H9 (cell line): ENCODE measurements around the gene C1orf74. TPM values are rescaled to one million over a fixed set of nuclear protein-coding genes. Genes with fewer than 3 reads are reported as not detected.

ENCODE experiments used
- DNase-seq: peaks from one replicate; pipeline ENCODE4 v3.0.0-alpha.2; 2017
- H2AFZ ChIP-seq: one replicate; pipeline ENCODE4 v1.6.1; 2013; ENCODE audit warnings: mild to moderate bottlenecking, low read length, control low read depth, moderate library complexity
- H2AK5ac ChIP-seq: 2 replicates; pipeline ENCODE4 v1.6.1; 2013; ENCODE audit warnings: low read length, control low read depth, mixed read lengths; ENCODE audit not compliant: insufficient read length
- H2BK120ac ChIP-seq: one replicate; pipeline ENCODE4 v1.6.1; 2013; ENCODE audit warnings: low read depth, mild to moderate bottlenecking, low read length, control low read depth, inconsistent platforms; ENCODE audit not compliant: poor library complexity, severe bottlenecking
- H2BK12ac ChIP-seq: 2 replicates; pipeline ENCODE4 v1.6.1; 2013; ENCODE audit warnings: low read length, control low read depth, mixed read lengths, low read depth; ENCODE audit not compliant: insufficient read length
- H2BK15ac ChIP-seq: 2 replicates; pipeline ENCODE4 v1.6.1; 2013; ENCODE audit warnings: low read depth, low read length, control low read depth
- H2BK20ac ChIP-seq: one replicate; pipeline ENCODE4 v1.6.1; 2013; ENCODE audit warnings: low read depth, mild to moderate bottlenecking, low read length, control low read depth, inconsistent platforms; ENCODE audit not compliant: poor library complexity, severe bottlenecking
- H2BK5ac ChIP-seq: 2 replicates; pipeline ENCODE4 v1.6.1; 2013; ENCODE audit warnings: low read length, control low read depth, mixed read lengths; ENCODE audit not compliant: insufficient read length
- H3K14ac ChIP-seq: 2 replicates; pipeline ENCODE4 v1.6.1; 2013; ENCODE audit warnings: low read length, control low read depth; ENCODE audit not compliant: insufficient read depth
- H3K18ac ChIP-seq: 2 replicates; pipeline ENCODE4 v1.6.1; 2013; ENCODE audit warnings: low read depth, mild to moderate bottlenecking, mixed read lengths, low read length, control low read depth; ENCODE audit not compliant: insufficient read length
- H3K23ac ChIP-seq: 2 replicates; pipeline ENCODE4 v1.6.1; 2013; ENCODE audit warnings: low read length, control low read depth, mixed read lengths, low read depth; ENCODE audit not compliant: insufficient read length
- H3K23me2 ChIP-seq: 2 replicates; pipeline ENCODE4 v1.6.1; 2013; ENCODE audit warnings: low read depth, mild to moderate bottlenecking, mixed read lengths, low read length, control low read depth; ENCODE audit not compliant: insufficient read length, poor library complexity, severe bottlenecking
- H3K27ac ChIP-seq: 2 replicates; pipeline ENCODE4 v1.5.1; 2013; ENCODE audit warnings: low read length, control low read depth, mixed read lengths, low read depth; ENCODE audit not compliant: insufficient read length
- H3K27me3 ChIP-seq: 2 replicates; pipeline ENCODE4 v1.6.1; 2013; ENCODE audit warnings: low read length, control low read depth, inconsistent platforms; ENCODE audit not compliant: insufficient read depth
- H3K4ac ChIP-seq: 2 replicates; pipeline ENCODE4 v1.6.1; 2013; ENCODE audit warnings: low read depth, mild to moderate bottlenecking, control low read depth, inconsistent platforms, low read length, moderate library complexity
- H3K4me1 ChIP-seq: 2 replicates; pipeline ENCODE4 v1.6.1; 2013; ENCODE audit warnings: low read length, control low read depth, inconsistent platforms; ENCODE audit not compliant: insufficient read depth
- H3K4me2 ChIP-seq: 2 replicates; pipeline ENCODE4 v1.6.1; 2013; ENCODE audit warnings: low read length, control low read depth, mixed read lengths; ENCODE audit not compliant: insufficient read length, insufficient read depth
- H3K56ac ChIP-seq: 2 replicates; pipeline ENCODE4 v1.6.1; 2013; ENCODE audit warnings: low read depth, mild to moderate bottlenecking, mixed read lengths, low read length, control low read depth; ENCODE audit not compliant: insufficient read length
- H3K79me1 ChIP-seq: 2 replicates; pipeline ENCODE4 v1.6.1; 2013; ENCODE audit warnings: low read depth, mild to moderate bottlenecking, moderate library complexity, low read length, control low read depth, inconsistent platforms; ENCODE audit not compliant: insufficient read depth, poor library complexity, severe bottlenecking
- H3K79me2 ChIP-seq: 2 replicates; pipeline ENCODE4 v1.6.1; 2013; ENCODE audit warnings: low read length, control low read depth, inconsistent platforms; ENCODE audit not compliant: insufficient read depth
- H3K9ac ChIP-seq: 2 replicates; pipeline ENCODE4 v1.6.1; 2013; ENCODE audit warnings: low read length, control low read depth, mixed read lengths; ENCODE audit not compliant: insufficient read length; ENCODE audit errors: extremely low read depth
- H3K9me3 ChIP-seq: one replicate; pipeline ENCODE4 v1.6.1; 2013; ENCODE audit warnings: low read depth, low read length, inconsistent platforms; ENCODE audit not compliant: control insufficient read depth
- H3T11ph ChIP-seq: one replicate; pipeline ENCODE4 v1.6.1; 2013; ENCODE audit warnings: mild to moderate bottlenecking, low read length, control low read depth, inconsistent platforms
- H4K20me1 ChIP-seq: one replicate; pipeline ENCODE4 v1.6.1; 2013; ENCODE audit not compliant: control insufficient read depth, insufficient read length, insufficient read depth
- H4K5ac ChIP-seq: 2 replicates; pipeline ENCODE4 v1.6.1; 2013; ENCODE audit warnings: low read depth, mild to moderate bottlenecking, mixed read lengths, low read length, control low read depth; ENCODE audit not compliant: insufficient read length
- H4K8ac ChIP-seq: replicated peaks from 2 replicates; pipeline ENCODE4 v1.6.1; 2013; ENCODE audit warnings: low read length, control low read depth, mixed read lengths, low read depth; ENCODE audit not compliant: insufficient read length
- H4K91ac ChIP-seq: 2 replicates; pipeline ENCODE4 v1.6.1; 2013; ENCODE audit warnings: low read depth, mild to moderate bottlenecking, moderate library complexity, mixed read lengths, low read length, control low read depth; ENCODE audit not compliant: insufficient read length
- H3K27ac Mint-ChIP-seq, 3 experiments: 2 replicates in 2 of 3; 3 replicates in 1 of 3; pipeline ENCODE4 v1.8.0; 2020 to 2021; ENCODE audit warnings: mixed read lengths in 3 of 3, mild to moderate bottlenecking in 1 of 3, moderate library complexity in 1 of 3
- H3K27me3 Mint-ChIP-seq: 2 replicates; pipeline ENCODE4 v1.8.0; 2021; ENCODE audit warnings: low read depth, mild to moderate bottlenecking, moderate library complexity, mixed read lengths
- H3K36me3 Mint-ChIP-seq, 3 experiments: 2 replicates in 2 of 3; 3 replicates in 1 of 3; pipeline ENCODE4 v1.8.0; 2020 to 2021; ENCODE audit warnings: low read depth in 3 of 3, mixed read lengths in 3 of 3; ENCODE audit not compliant: insufficient read depth in 1 of 3
- H3K4me1 Mint-ChIP-seq, 2 experiments: 2 replicates each; pipeline ENCODE4 v1.8.0; 2020; ENCODE audit warnings: mixed read lengths in 2 of 2
- H3K4me3 Mint-ChIP-seq, 2 experiments: 2 replicates in 1 of 2; 3 replicates in 1 of 2; pipeline ENCODE4 v1.8.0; 2020 to 2021; ENCODE audit warnings: mild to moderate bottlenecking in 2 of 2, mixed read lengths in 2 of 2, moderate library complexity in 1 of 2
- H3K9me3 Mint-ChIP-seq, 2 experiments: 2 replicates in 1 of 2; 3 replicates in 1 of 2; pipeline ENCODE4 v1.8.0; 2020; ENCODE audit warnings: mild to moderate bottlenecking in 2 of 2, mixed read lengths in 2 of 2, moderate library complexity in 1 of 2
- WGBS: extraction: QIAGEN DNeasy Blood & Tissue Kit; methylation state at CpG from one replicate; pipeline ENCODE4 v1.1.7; 2013; ENCODE audit warnings: missing lambda C conversion rate, low lambda C conversion rate, mixed read lengths; ENCODE audit not compliant: insufficient read length; ENCODE audit errors: extremely low coverage; 5-methylcytosine and 5-hydroxymethylcytosine counted together
- total RNA-seq: library from RNA; stranded (reverse); gene quantifications from 2 replicates; pipeline ENCODE4 v1.2.1, GENCODE V29; 2021
- TF ChIP-seq, protein P1 (sequence below): fragments of 200-600 bp; sonication (generic); conservative IDR thresholded peaks from 3 replicates; pipeline ENCODE4 v1.8.0; 2021; ENCODE audit warnings: antibody characterized with exemption, mild to moderate bottlenecking

C1orf74 gene
- total RNA-seq, 1 experiment from 2014 or later, result 2.4 TPM

DNA sequence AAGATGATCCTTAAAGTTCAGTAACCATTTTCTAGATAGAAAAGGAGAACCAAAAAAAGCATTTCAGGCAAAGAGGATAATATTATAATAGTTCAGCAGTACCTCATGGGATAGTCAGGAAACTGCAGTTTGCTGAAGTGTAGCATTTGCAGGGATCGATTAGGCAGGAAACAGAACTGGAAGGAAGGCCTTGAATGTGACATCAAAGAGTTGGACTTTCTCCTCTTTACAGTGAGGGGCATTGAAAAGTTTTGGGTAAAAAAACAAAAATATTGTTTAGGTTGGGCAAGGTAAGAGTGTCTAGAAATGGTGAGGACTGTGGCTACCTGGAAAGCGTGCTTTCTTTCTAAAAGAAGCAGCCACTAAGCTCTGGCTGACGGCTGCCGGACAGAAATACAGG lies 29.5 kb upstream of the C1orf74 start:
- peaks cover 7% of the 10 kb centered on the region; the same call in 1 of the 2 replicates for H3K27me3 Mint-ChIP-seq

More for the DNA sequence above, 29.5 kb upstream of the C1orf74 start:
- Mint-ChIP-seq H3K4me3 (no peak overlapping the region), H3K36me3 (no peaks in the 10 kb centered on the region), H3K9me3 (no peaks in the 10 kb centered on the region), H3K4me1 (peaks cover 6 to 10% of the 10 kb centered on the region in 2 experiments), H3K27ac (no peak overlapping the region)
- no peaks in the 10 kb centered on the region for H3K79me1 ChIP-seq
- H4K20me1 ChIP-seq, result no peaks in the 10 kb centered on the region
- H3K27ac ChIP-seq, result no peak overlapping the region
- TF ChIP-seq, protein P1, sequence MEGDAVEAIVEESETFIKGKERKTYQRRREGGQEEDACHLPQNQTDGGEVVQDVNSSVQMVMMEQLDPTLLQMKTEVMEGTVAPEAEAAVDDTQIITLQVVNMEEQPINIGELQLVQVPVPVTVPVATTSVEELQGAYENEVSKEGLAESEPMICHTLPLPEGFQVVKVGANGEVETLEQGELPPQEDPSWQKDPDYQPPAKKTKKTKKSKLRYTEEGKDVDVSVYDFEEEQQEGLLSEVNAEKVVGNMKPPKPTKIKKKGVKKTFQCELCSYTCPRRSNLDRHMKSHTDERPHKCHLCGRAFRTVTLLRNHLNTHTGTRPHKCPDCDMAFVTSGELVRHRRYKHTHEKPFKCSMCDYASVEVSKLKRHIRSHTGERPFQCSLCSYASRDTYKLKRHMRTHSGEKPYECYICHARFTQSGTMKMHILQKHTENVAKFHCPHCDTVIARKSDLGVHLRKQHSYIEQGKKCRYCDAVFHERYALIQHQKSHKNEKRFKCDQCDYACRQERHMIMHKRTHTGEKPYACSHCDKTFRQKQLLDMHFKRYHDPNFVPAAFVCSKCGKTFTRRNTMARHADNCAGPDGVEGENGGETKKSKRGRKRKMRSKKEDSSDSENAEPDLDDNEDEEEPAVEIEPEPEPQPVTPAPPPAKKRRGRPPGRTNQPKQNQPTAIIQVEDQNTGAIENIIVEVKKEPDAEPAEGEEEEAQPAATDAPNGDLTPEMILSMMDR, result no peak
- no peaks in the 10 kb centered on the region for H3K4me1 ChIP-seq
- no peak overlapping the region for H4K8ac ChIP-seq
- H3K56ac ChIP-seq, result no peak overlapping the region
- no peak overlapping the region for H3T11ph ChIP-seq
- no peaks in the 10 kb centered on the region; the same call in 1 of the 2 replicates for H3K79me2 ChIP-seq
- H3K4ac ChIP-seq, result no peak overlapping the region
- no peak overlapping the region for H3K23ac ChIP-seq
- no peak for DNase-seq
- H3K14ac ChIP-seq, result no peak overlapping the region
- H2AK5ac ChIP-seq, result no peak overlapping the region
- no peak overlapping the region for H2AFZ ChIP-seq
- H3K23me2 ChIP-seq, result no peaks in the 10 kb centered on the region
- no peak overlapping the region for H4K91ac ChIP-seq
- no peak overlapping the region for H2BK120ac ChIP-seq
- no CpG with 5 or more reads among the region's 4 CpGs for WGBS
- H3K9me3 ChIP-seq, result no peaks in the 10 kb centered on the region
- H3K4me2 ChIP-seq, result no peak overlapping the region
- H3K18ac ChIP-seq, result no peak overlapping the region
- no peak overlapping the region for H4K5ac ChIP-seq
- H2BK12ac ChIP-seq, result no peak overlapping the region
- no peak overlapping the region for H2BK15ac ChIP-seq
- no peaks in the 10 kb centered on the region for H3K27me3 ChIP-seq
- H2BK20ac ChIP-seq, result no peak overlapping the region
- no peak overlapping the region for H2BK5ac ChIP-seq
- H3K9ac ChIP-seq, result no peak overlapping the region
